GM23338 (cell line): Measurements from ENCODE around the gene SORCS2. TPM values are rescaled to one million over a fixed set of nuclear protein-coding genes. Genes with fewer than 3 reads are reported as not detected.

Experiments
- ATAC-seq: fragments of 200-7000 bp; cut with Tn5 transposase; 3 replicates; pipeline ENCODE4 v1.9.1; 2020
- DNase-seq: peaks from one replicate; pipeline ENCODE4 v3.0.0-alpha.2; 2015; ENCODE audit warnings: low spot score
- H2AFZ ChIP-seq: fragments of 200-600 bp; sonication (generic); 2 replicates; pipeline ENCODE4 v1.8.0; 2016; ENCODE audit warnings: antibody characterized with exemption, mild to moderate bottlenecking, moderate library complexity
- H3F3A ChIP-seq: fragments of 200-600 bp; sonication (generic); replicated peaks from 2 replicates; pipeline ENCODE4 v1.8.0; 2017; ENCODE audit warnings: antibody characterized with exemption, mixed run types, low read depth
- H3K27ac ChIP-seq: fragments of 200-600 bp; sonication (generic); 2 replicates; pipeline ENCODE4 v1.6.1; 2016; ENCODE audit warnings: low read depth
- H3K27me3 ChIP-seq: fragments of 200-600 bp; sonication (generic); 2 replicates; pipeline ENCODE4 v1.8.0; 2016; ENCODE audit warnings: mild to moderate bottlenecking, mixed run types, moderate library complexity; ENCODE audit not compliant: insufficient read depth
- H3K36me3 ChIP-seq: fragments of 200-600 bp; sonication (generic); 2 replicates; pipeline ENCODE4 v1.8.0; 2016; ENCODE audit warnings: mild to moderate bottlenecking; ENCODE audit not compliant: insufficient read depth
- H3K4me1 ChIP-seq: fragments of 200-600 bp; sonication (generic); 2 replicates; pipeline ENCODE4 v1.8.0; 2016; ENCODE audit warnings: mild to moderate bottlenecking, moderate library complexity; ENCODE audit not compliant: insufficient read depth
- H3K4me2 ChIP-seq: fragments of 200-600 bp; sonication (generic); 2 replicates; pipeline ENCODE4 v1.7.1; 2017; ENCODE audit warnings: mixed run types
- H3K4me3 ChIP-seq: fragments of 200-600 bp; sonication (generic); 2 replicates; pipeline ENCODE4 v1.6.1; 2016; ENCODE audit warnings: mixed run types
- H3K79me2 ChIP-seq: fragments of 200-600 bp; sonication (generic); replicated peaks from 2 replicates; pipeline ENCODE4 v1.8.0; 2017; ENCODE audit warnings: mild to moderate bottlenecking; ENCODE audit not compliant: insufficient read depth
- H3K9me2 ChIP-seq: fragments of 200-600 bp; sonication (generic); 2 replicates; pipeline ENCODE4 v1.8.0; 2017; ENCODE audit not compliant: insufficient read depth
- H4K20me1 ChIP-seq: fragments of 200-600 bp; sonication (generic); replicated peaks from 2 replicates; pipeline ENCODE4 v1.8.0; 2017; ENCODE audit warnings: mild to moderate bottlenecking; ENCODE audit not compliant: insufficient read depth
- H3K27ac Mint-ChIP-seq: 2 replicates; pipeline ENCODE4 v1.8.0; 2020; ENCODE audit warnings: inconsistent platforms, mild to moderate bottlenecking, moderate library complexity, mixed read lengths
- H3K27me3 Mint-ChIP-seq: 3 replicates; pipeline ENCODE4 v1.8.0; 2022; ENCODE audit warnings: low read depth, mild to moderate bottlenecking, moderate library complexity, mixed read lengths, inconsistent platforms; ENCODE audit not compliant: insufficient read depth, poor library complexity
- H3K36me3 Mint-ChIP-seq: 3 replicates; pipeline ENCODE4 v1.8.0; 2021; ENCODE audit warnings: low read depth, mild to moderate bottlenecking, inconsistent platforms, moderate library complexity, mixed read lengths
- H3K4me1 Mint-ChIP-seq: 3 replicates; pipeline ENCODE4 v1.8.0; 2020; ENCODE audit warnings: mild to moderate bottlenecking, inconsistent platforms, mixed read lengths
- H3K4me3 Mint-ChIP-seq: 3 replicates; pipeline ENCODE4 v1.8.0; 2021; ENCODE audit warnings: moderate library complexity, mild to moderate bottlenecking, inconsistent platforms, mixed read lengths
- H3K9me3 Mint-ChIP-seq: 3 replicates; pipeline ENCODE4 v1.8.0; 2020; ENCODE audit warnings: moderate library complexity, mild to moderate bottlenecking, inconsistent platforms, mixed read lengths
- EZH2phosphoT487 ChIP-seq: fragments of 200-600 bp; sonication (generic); IDR thresholded peaks from one replicate; pipeline ENCODE4 v1.8.1; 2018; ENCODE audit warnings: antibody characterized with exemption; ENCODE audit not compliant: unreplicated experiment
- JUNB ChIP-seq: IDR thresholded peaks from one replicate; pipeline ENCODE4 v1.6.1; 2016; ENCODE audit warnings: antibody characterized with exemption; ENCODE audit not compliant: unreplicated experiment
- NANOG ChIP-seq: IDR thresholded peaks from 2 replicates; pipeline ENCODE4 v1.6.1; 2016; ENCODE audit warnings: antibody characterized with exemption, borderline replicate concordance
- POLR2AphosphoS5 ChIP-seq: IDR thresholded peaks from 2 replicates; pipeline ENCODE4 v1.6.1; 2016; ENCODE audit warnings: antibody characterized with exemption, low read depth
- ZNF331 ChIP-seq: fragments of 250-450 bp; sonication (Bioruptor Pico); IDR thresholded peaks from 2 replicates; pipeline ENCODE4 v1.5.0; 2020; ENCODE audit warnings: low read depth, mild to moderate bottlenecking, moderate library complexity
- polyA plus RNA-seq: library from polyadenylated mRNA; unstranded; fragments of >200 nt; fragmentation: Nextera tagmentation; extraction: Ambion mirVana; gene quantifications from 2 replicates; pipeline ENCODE4 v1.2.1, GENCODE V29; 2016
- total RNA-seq: library from RNA; depleted of rRNA; stranded (reverse); fragments of >200 nt; shearing (Covaris generic); gene quantifications from 2 replicates; pipeline ENCODE4 v1.2.3, GENCODE V29; 2014
- TF ChIP-seq, protein P1 (sequence below): fragments of 250-450 bp; sonication (Bioruptor Pico); IDR thresholded peaks from 2 replicates; pipeline ENCODE4 v1.5.0; 2020; ENCODE audit warnings: mild to moderate bottlenecking, moderate library complexity
- TF ChIP-seq, protein P2 (sequence below), 2 experiments: fragments of 200-600 bp in 1 of 2; sonication (generic) in 1 of 2; conservative IDR thresholded peaks; 2 replicates each; pipeline versions ENCODE4 v1.5.1 to v1.6.1; 2016 to 2017; ENCODE audit warnings: antibody characterized with exemption in 2 of 2, low read depth in 2 of 2, mild to moderate bottlenecking in 2 of 2, moderate library complexity in 1 of 2
- TF ChIP-seq, protein P3 (sequence below): IDR thresholded peaks from one replicate; pipeline ENCODE4 v1.6.1; 2018; ENCODE audit warnings: antibody characterized with exemption; ENCODE audit not compliant: unreplicated experiment

Gene SORCS2
- total and polyA plus RNA-seq, 2 experiments from 2014 or later, result 0.47 to 2.4 TPM

DNA sequence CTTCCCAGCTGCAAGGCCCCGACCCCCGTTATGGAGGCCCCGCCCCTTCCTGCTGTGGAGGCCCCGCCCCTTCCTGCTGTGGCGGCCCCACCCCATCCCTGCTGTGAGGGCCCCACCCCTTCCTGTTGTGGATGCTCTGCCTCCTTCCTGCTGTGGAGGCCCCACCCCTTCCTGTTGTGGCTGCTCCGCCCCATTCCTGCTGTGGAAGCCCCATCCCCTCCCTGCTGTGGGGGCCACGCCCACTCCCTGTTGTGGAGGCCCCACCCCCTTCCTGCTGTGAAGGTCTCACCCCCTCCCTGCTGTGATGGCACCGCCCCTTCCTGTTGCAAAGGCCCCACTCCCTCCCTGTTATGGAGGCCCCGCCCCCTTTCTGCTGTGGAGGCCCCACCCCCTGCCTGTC lies 347.3 kb downstream of the SORCS2 start (continued):
- TF ChIP-seq, protein P1, sequence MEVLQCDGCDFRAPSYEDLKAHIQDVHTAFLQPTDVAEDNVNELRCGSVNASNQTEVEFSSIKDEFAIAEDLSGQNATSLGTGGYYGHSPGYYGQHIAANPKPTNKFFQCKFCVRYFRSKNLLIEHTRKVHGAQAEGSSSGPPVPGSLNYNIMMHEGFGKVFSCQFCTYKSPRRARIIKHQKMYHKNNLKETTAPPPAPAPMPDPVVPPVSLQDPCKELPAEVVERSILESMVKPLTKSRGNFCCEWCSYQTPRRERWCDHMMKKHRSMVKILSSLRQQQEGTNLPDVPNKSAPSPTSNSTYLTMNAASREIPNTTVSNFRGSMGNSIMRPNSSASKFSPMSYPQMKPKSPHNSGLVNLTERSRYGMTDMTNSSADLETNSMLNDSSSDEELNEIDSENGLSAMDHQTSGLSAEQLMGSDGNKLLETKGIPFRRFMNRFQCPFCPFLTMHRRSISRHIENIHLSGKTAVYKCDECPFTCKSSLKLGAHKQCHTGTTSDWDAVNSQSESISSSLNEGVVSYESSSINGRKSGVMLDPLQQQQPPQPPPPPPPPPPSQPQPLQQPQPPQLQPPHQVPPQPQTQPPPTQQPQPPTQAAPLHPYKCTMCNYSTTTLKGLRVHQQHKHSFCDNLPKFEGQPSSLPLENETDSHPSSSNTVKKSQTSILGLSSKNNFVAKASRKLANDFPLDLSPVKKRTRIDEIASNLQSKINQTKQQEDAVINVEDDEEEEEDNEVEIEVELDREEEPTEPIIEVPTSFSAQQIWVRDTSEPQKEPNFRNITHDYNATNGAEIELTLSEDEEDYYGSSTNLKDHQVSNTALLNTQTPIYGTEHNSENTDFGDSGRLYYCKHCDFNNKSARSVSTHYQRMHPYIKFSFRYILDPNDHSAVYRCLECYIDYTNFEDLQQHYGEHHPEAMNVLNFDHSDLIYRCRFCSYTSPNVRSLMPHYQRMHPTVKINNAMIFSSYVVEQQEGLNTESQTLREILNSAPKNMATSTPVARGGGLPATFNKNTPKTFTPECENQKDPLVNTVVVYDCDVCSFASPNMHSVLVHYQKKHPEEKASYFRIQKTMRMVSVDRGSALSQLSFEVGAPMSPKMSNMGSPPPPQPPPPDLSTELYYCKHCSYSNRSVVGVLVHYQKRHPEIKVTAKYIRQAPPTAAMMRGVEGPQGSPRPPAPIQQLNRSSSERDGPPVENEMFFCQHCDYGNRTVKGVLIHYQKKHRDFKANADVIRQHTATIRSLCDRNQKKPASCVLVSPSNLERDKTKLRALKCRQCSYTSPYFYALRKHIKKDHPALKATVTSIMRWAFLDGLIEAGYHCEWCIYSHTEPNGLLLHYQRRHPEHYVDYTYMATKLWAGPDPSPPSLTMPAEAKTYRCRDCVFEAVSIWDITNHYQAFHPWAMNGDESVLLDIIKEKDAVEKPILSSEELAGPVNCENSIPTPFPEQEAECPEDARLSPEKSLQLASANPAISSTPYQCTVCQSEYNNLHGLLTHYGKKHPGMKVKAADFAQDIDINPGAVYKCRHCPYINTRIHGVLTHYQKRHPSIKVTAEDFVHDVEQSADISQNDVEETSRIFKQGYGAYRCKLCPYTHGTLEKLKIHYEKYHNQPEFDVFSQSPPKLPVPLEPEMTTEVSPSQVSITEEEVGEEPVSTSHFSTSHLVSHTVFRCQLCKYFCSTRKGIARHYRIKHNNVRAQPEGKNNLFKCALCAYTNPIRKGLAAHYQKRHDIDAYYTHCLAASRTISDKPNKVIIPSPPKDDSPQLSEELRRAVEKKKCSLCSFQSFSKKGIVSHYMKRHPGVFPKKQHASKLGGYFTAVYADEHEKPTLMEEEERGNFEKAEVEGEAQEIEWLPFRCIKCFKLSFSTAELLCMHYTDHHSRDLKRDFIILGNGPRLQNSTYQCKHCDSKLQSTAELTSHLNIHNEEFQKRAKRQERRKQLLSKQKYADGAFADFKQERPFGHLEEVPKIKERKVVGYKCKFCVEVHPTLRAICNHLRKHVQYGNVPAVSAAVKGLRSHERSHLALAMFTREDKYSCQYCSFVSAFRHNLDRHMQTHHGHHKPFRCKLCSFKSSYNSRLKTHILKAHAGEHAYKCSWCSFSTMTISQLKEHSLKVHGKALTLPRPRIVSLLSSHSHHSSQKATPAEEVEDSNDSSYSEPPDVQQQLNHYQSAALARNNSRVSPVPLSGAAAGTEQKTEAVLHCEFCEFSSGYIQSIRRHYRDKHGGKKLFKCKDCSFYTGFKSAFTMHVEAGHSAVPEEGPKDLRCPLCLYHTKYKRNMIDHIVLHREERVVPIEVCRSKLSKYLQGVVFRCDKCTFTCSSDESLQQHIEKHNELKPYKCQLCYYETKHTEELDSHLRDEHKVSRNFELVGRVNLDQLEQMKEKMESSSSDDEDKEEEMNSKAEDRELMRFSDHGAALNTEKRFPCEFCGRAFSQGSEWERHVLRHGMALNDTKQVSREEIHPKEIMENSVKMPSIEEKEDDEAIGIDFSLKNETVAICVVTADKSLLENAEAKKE (CRISPR knock-in tag), result no peak
- no peak for TF ChIP-seq NANOG

DNA sequence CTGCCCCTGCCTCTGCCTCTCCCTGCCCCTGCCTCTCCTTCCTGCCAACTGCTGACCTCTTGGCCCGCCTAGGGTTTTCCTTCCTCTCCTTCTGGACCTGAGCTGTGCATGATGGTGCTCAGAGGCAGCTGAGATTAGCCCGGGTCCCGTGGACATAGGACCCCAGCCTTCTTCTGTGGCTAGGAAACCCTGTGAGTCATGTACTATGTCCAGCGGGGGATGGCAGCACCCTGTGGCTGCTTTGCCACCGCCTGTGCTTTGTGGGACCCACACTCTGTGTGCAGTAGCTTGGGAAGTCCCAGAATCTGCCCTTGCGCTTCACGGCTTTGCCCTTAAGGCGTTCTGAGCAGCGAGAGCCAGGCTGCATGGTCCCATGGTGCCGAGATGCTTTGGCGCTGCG lies 347.9 kb downstream of the SORCS2 start:
- no peak overlapping the region for H3K4me2 ChIP-seq
- no peaks in the 10 kb centered on the region for H3K4me1 ChIP-seq
- H3F3A ChIP-seq, result no peaks in the 10 kb centered on the region
- H3K4me1 Mint-ChIP-seq, result no peaks in the 10 kb centered on the region
- TF ChIP-seq POLR2AphosphoS5, result no peak
- TF ChIP-seq, protein P2, sequence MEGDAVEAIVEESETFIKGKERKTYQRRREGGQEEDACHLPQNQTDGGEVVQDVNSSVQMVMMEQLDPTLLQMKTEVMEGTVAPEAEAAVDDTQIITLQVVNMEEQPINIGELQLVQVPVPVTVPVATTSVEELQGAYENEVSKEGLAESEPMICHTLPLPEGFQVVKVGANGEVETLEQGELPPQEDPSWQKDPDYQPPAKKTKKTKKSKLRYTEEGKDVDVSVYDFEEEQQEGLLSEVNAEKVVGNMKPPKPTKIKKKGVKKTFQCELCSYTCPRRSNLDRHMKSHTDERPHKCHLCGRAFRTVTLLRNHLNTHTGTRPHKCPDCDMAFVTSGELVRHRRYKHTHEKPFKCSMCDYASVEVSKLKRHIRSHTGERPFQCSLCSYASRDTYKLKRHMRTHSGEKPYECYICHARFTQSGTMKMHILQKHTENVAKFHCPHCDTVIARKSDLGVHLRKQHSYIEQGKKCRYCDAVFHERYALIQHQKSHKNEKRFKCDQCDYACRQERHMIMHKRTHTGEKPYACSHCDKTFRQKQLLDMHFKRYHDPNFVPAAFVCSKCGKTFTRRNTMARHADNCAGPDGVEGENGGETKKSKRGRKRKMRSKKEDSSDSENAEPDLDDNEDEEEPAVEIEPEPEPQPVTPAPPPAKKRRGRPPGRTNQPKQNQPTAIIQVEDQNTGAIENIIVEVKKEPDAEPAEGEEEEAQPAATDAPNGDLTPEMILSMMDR (conservative IDR thresholded peaks at IDR 0.05; ENCODE audit: low read depth in 2 of 2), result no peak
- no peak for TF ChIP-seq ZNF331 (CRISPR knock-in tag)
- no peak for TF ChIP-seq JUNB
- TF ChIP-seq NANOG, result no peak
- TF ChIP-seq EZH2phosphoT487, result no peak
- TF ChIP-seq, protein P3, sequence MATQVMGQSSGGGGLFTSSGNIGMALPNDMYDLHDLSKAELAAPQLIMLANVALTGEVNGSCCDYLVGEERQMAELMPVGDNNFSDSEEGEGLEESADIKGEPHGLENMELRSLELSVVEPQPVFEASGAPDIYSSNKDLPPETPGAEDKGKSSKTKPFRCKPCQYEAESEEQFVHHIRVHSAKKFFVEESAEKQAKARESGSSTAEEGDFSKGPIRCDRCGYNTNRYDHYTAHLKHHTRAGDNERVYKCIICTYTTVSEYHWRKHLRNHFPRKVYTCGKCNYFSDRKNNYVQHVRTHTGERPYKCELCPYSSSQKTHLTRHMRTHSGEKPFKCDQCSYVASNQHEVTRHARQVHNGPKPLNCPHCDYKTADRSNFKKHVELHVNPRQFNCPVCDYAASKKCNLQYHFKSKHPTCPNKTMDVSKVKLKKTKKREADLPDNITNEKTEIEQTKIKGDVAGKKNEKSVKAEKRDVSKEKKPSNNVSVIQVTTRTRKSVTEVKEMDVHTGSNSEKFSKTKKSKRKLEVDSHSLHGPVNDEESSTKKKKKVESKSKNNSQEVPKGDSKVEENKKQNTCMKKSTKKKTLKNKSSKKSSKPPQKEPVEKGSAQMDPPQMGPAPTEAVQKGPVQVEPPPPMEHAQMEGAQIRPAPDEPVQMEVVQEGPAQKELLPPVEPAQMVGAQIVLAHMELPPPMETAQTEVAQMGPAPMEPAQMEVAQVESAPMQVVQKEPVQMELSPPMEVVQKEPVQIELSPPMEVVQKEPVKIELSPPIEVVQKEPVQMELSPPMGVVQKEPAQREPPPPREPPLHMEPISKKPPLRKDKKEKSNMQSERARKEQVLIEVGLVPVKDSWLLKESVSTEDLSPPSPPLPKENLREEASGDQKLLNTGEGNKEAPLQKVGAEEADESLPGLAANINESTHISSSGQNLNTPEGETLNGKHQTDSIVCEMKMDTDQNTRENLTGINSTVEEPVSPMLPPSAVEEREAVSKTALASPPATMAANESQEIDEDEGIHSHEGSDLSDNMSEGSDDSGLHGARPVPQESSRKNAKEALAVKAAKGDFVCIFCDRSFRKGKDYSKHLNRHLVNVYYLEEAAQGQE, result no peak
- no peak overlapping the region for H2AFZ ChIP-seq
- no peaks in the 10 kb centered on the region for H3K79me2 ChIP-seq
- 0 out of 2 replicates have a peak, but pooled peaks cover 4% of the 10 kb centered on the region for H3K9me2 ChIP-seq
- DNase-seq (no peak), ATAC-seq (peak; percentile 33; the same call in 1 of the 3 replicates)
- no peaks in the 10 kb centered on the region for H4K20me1 ChIP-seq
- peaks cover 14% of the 10 kb centered on the region for H3K9me3 Mint-ChIP-seq
- no peaks in the 10 kb centered on the region; the same call in 2 of the 3 replicates for H3K36me3 Mint-ChIP-seq
- no peak overlapping the region for H3K4me3 ChIP-seq
- no peaks in the 10 kb centered on the region for H3K36me3 ChIP-seq
- H3K4me3 Mint-ChIP-seq, result no peak overlapping the region
- H3K27ac ChIP-seq, result no peak overlapping the region
- H3K27me3 ChIP-seq, result no peaks in the 10 kb centered on the region
- H3K27me3 Mint-ChIP-seq, result peaks cover 4% of the 10 kb centered on the region
- H3K27ac Mint-ChIP-seq, result no peak overlapping the region
